NCI-H2196 treated with DMSO at 0.1 percent for 48 hours (cell line): ENCODE measurements around the gene TRMT6.

Source experiments
- DNase-seq: peaks from one replicate; lab custom pipeline; 2025; ENCODE audit not compliant: unreplicated experiment; lab: John Stamatoyannopoulos, UW

The TRMT6 gene

GRCh38 chr20:5949943-5950270 lies 426 bp downstream of the TRMT6 start:
- no peak for DNase-seq

GRCh38 chr20:5947276-5947675 lies 3.1 kb downstream of the TRMT6 start:
- no peak for DNase-seq

GRCh38 chr20:5945963-5946362 lies 4.4 kb downstream of the TRMT6 start:
- DNase-seq: no peak

- no peak for DNase-seq
Observed at GRCh38 chr20:5938456-5939029, 11.8 kb downstream of the TRMT6 start.

GRCh38 chr20:5936238-5936637 lies 14.1 kb downstream of the TRMT6 start:
- DNase-seq: no peak

- DNase-seq: no peak
Observed at GRCh38 chr20:5935384-5935783, 14.9 kb downstream of the TRMT6 start.

GRCh38 chr20:5933802-5934436 lies 16.4 kb downstream of the TRMT6 start:
- no peak for DNase-seq

- no peak for DNase-seq
Observed at GRCh38 chr20:5932796-5933195, 17.5 kb downstream of the TRMT6 start.

GRCh38 chr20:5931411-5931810 lies 18.9 kb downstream of the TRMT6 start:
- DNase-seq: no peak

- DNase-seq: no peak
Observed at GRCh38 chr20:5928836-5929715, 21.3 kb downstream of the TRMT6 start.

GRCh38 chr20:5927749-5928462 lies 22.4 kb downstream of the TRMT6 start:
- no peak for DNase-seq

- no peak for DNase-seq
Observed at GRCh38 chr20:5925551-5925950, 24.8 kb downstream of the TRMT6 start.

GRCh38 chr20:5923493-5923892 lies 26.8 kb downstream of the TRMT6 start:
- no peak for DNase-seq

GRCh38 chr20:5920581-5920980 lies 29.8 kb downstream of the TRMT6 start:
- DNase-seq: no peak

GRCh38 chr20:5919626-5920544 lies 30.4 kb downstream of the TRMT6 start:
- DNase-seq: no peak

GRCh38 chr20:5918856-5919625 lies 31.3 kb downstream of the TRMT6 start:
- DNase-seq: no peak

- no peak for DNase-seq
Observed at GRCh38 chr20:5914859-5915258, 35.5 kb downstream of the TRMT6 start.

- DNase-seq: no peak
Observed at GRCh38 chr20:5913166-5913565, 37.2 kb downstream of the TRMT6 start.

- no peak for DNase-seq
Observed at GRCh38 chr20:5910186-5910585, 40.1 kb downstream of the TRMT6 start.

GRCh38 chr20:5908981-5909380 lies 41.4 kb downstream of the TRMT6 start:
- DNase-seq: no peak
